Measurements from ENCODE around the gene CHML. TPM values are rescaled to one million over a fixed set of nuclear protein-coding genes. Genes with fewer than 3 reads are reported as not detected.

Gene CHML
- total RNA-seq, 1 donor from 2014 or later = 43.6 TPM

GRCh38 chr1:241636291-241636690 is 3.9 kb downstream of the CHML start:
- H3K4me2 ChIP-seq = no peak overlapping the region
- H3K27me3 ChIP-seq = no peaks in the 10 kb centered on the region
- no peaks in the 10 kb centered on the region for H3K9me3 ChIP-seq (ENCODE audit: low read depth)
- no peak overlapping the region for H3K4me3 ChIP-seq
- Mint-ChIP-seq H3K4me3 (no peak overlapping the region), H3K36me3 (peaks cover 60% of the 10 kb centered on the region), H3K27me3 (ENCODE audit: insufficient read depth, low read depth) (no peaks in the 10 kb centered on the region), H3K4me1 (peaks cover 22% of the 10 kb centered on the region), H3K9me3 (peaks cover 31% of the 10 kb centered on the region), H3K27ac (no peak overlapping the region)
- peaks cover 24% of the 10 kb centered on the region for H4K20me1 ChIP-seq (ENCODE audit: low read depth)
- H3K9ac ChIP-seq = no peak overlapping the region
- peaks cover 7% of the 10 kb centered on the region for H3K36me3 ChIP-seq
- H3K4me1 ChIP-seq = peaks cover 18% of the 10 kb centered on the region
- TF ChIP-seq CTCF (IDR thresholded peaks at IDR 0.05) (no peak), EZH2phosphoT487 (IDR thresholded peaks at IDR 0.05) (no peak), EZH2 (IDR thresholded peaks at IDR 0.05) (no peak)
- no peak overlapping the region for H2AFZ ChIP-seq (replicated peaks)
- no peaks in the 10 kb centered on the region for H3F3A ChIP-seq (ENCODE audit: low read depth)
- no peak overlapping the region for H3K27ac ChIP-seq
- DNase-seq (ENCODE audit: low spot score) = no peak
- H3K79me2 ChIP-seq (ENCODE audit: low read depth) = peaks cover 80% of the 10 kb centered on the region

GRCh38 chr1:241635556-241636152 is 4.5 kb downstream of the CHML start:
- peaks cover 87% of the 10 kb centered on the region for H3K79me2 ChIP-seq (ENCODE audit: low read depth)
- DNase-seq (ENCODE audit: low spot score) = no peak

GRCh38 chr1:241632987-241633386 is 7.2 kb downstream of the CHML start:
- H4K20me1 ChIP-seq (ENCODE audit: low read depth) = peaks cover 24% of the 10 kb centered on the region
- peaks cover 5% of the 10 kb centered on the region for H3F3A ChIP-seq (ENCODE audit: low read depth)
- no peak overlapping the region for H3K4me2 ChIP-seq
- peaks cover 14% of the 10 kb centered on the region for H3K4me1 Mint-ChIP-seq
- no peak for DNase-seq (ENCODE audit: low spot score)
- H3K36me3 ChIP-seq = peaks cover 7% of the 10 kb centered on the region
- H3K4me1 ChIP-seq = peaks cover 12% of the 10 kb centered on the region
- TF ChIP-seq EZH2phosphoT487 (IDR thresholded peaks at IDR 0.05) = no peak
- TF ChIP-seq EZH2 (IDR thresholded peaks at IDR 0.05) = no peak
- TF ChIP-seq CTCF (IDR thresholded peaks at IDR 0.05) = no peak
- no peak overlapping the region for H3K9ac ChIP-seq
- H3K27ac ChIP-seq = no peak overlapping the region
- peaks cover 57% of the 10 kb centered on the region for H3K36me3 Mint-ChIP-seq
- no peak overlapping the region for H3K4me3 Mint-ChIP-seq
- no peaks in the 10 kb centered on the region for H3K27me3 Mint-ChIP-seq (ENCODE audit: insufficient read depth, low read depth)
- H2AFZ ChIP-seq (replicated peaks) = no peak overlapping the region
- H3K9me3 ChIP-seq (ENCODE audit: low read depth) = no peaks in the 10 kb centered on the region
- H3K79me2 ChIP-seq (ENCODE audit: low read depth) = peaks cover 83% of the 10 kb centered on the region
- H3K9me3 Mint-ChIP-seq = peaks cover 29% of the 10 kb centered on the region
- H3K27ac Mint-ChIP-seq = no peak overlapping the region
- no peaks in the 10 kb centered on the region for H3K27me3 ChIP-seq
- no peak overlapping the region for H3K4me3 ChIP-seq

More at GRCh38 chr1:241635556-241636152, 4.5 kb downstream of the CHML start:
- no peak overlapping the region for H3K4me3 Mint-ChIP-seq
- no peaks in the 10 kb centered on the region for H3K27me3 Mint-ChIP-seq (ENCODE audit: insufficient read depth, low read depth)
- peaks cover 31% of the 10 kb centered on the region for H3K9me3 Mint-ChIP-seq
- Histone ChIP-seq H3K4me3 (no peak overlapping the region), H3K27ac (no peak overlapping the region), H3K9ac (no peak overlapping the region), H3K9me3 (ENCODE audit: low read depth) (no peaks in the 10 kb centered on the region), H2AFZ (replicated peaks) (no peak overlapping the region), H4K20me1 (ENCODE audit: low read depth) (peaks cover 28% of the 10 kb centered on the region), H3F3A (ENCODE audit: low read depth) (no peaks in the 10 kb centered on the region), H3K4me2 (no peak overlapping the region), H3K27me3 (no peaks in the 10 kb centered on the region), H3K36me3 (peaks cover 7% of the 10 kb centered on the region), H3K4me1 (peaks cover 18% of the 10 kb centered on the region)
- H3K4me1 Mint-ChIP-seq = peaks cover 21% of the 10 kb centered on the region
- TF ChIP-seq EZH2 (IDR thresholded peaks at IDR 0.05) = no peak
- TF ChIP-seq CTCF (IDR thresholded peaks at IDR 0.05) = no peak
- TF ChIP-seq EZH2phosphoT487 (IDR thresholded peaks at IDR 0.05) = no peak
- H3K27ac Mint-ChIP-seq = no peak overlapping the region
- H3K36me3 Mint-ChIP-seq = peaks cover 61% of the 10 kb centered on the region
